Mucosa of rectum (tissue), 2 donors: ENCODE data around the gene TBC1D2.

Experiments
- H3K27ac ChIP-seq, 2 donors: one replicate each; pipeline ENCODE4 v1.7.0; 2013; ENCODE audit warnings: inconsistent platforms in 2 of 2, low read depth in 2 of 2, low read length in 2 of 2
- H3K27me3 ChIP-seq, 2 donors: one replicate each; pipeline ENCODE4 v1.7.0; 2013; ENCODE audit warnings: low read length in 2 of 2; ENCODE audit not compliant: control insufficient read depth in 2 of 2, insufficient read depth in 2 of 2
- H3K36me3 ChIP-seq, 2 donors: one replicate each; pipeline ENCODE4 v1.7.0; 2013; ENCODE audit warnings: low read length in 2 of 2; ENCODE audit not compliant: control insufficient read depth in 2 of 2, insufficient read depth in 2 of 2
- H3K4me1 ChIP-seq, 2 donors: one replicate each; pipeline ENCODE4 v1.7.0; 2013; ENCODE audit warnings: low read length in 2 of 2, mild to moderate bottlenecking in 1 of 2; ENCODE audit not compliant: control insufficient read depth in 2 of 2, insufficient read depth in 2 of 2
- H3K4me3 ChIP-seq, 2 donors: one replicate each; pipeline ENCODE4 v1.7.0; 2013; ENCODE audit warnings: low read length in 2 of 2
- H3K9ac ChIP-seq, 2 donors: one replicate each; pipeline ENCODE4 v1.7.0; 2013; ENCODE audit warnings: low read length in 2 of 2, low read depth in 1 of 2, mild to moderate bottlenecking in 1 of 2
- H3K9me3 ChIP-seq, 2 donors: one replicate each; pipeline ENCODE4 v1.7.0; 2013; ENCODE audit warnings: low read length in 2 of 2; ENCODE audit not compliant: control insufficient read depth in 2 of 2
- donor health status: healthy.
- donor health status: Normal muscosa, but diverticular disease.

The TBC1D2 gene

DNA sequence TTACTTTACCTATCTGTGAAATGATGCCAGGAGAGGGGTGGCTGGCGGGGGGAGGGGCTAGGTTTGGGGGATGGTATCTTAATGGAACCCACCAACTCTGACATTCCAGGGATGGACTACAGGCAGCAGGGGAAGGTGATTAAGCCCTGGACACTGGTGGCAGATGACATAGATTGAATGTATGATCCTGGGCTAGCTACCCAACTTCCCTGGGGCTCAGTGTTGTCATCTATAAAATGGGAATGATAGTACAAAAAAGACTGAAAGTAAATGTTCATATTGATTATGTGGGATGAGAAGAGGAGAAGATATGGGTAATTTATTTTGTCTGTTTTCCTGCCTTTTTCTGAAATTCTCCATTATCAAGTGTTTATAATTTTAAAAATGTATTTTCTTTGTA is 69.2 kb downstream of the TBC1D2 start:
- Histone ChIP-seq H3K9me3 (no peaks in the 10 kb centered on the region), H3K9ac (no peak overlapping the region), H3K36me3 (no peaks in the 10 kb centered on the region), H3K4me3 (no peak overlapping the region), H3K4me1 (peaks cover 5 to 17% of the 10 kb centered on the region in 2 donors), H3K27ac (no peak overlapping the region), H3K27me3 (no peaks in the 10 kb centered on the region)

DNA sequence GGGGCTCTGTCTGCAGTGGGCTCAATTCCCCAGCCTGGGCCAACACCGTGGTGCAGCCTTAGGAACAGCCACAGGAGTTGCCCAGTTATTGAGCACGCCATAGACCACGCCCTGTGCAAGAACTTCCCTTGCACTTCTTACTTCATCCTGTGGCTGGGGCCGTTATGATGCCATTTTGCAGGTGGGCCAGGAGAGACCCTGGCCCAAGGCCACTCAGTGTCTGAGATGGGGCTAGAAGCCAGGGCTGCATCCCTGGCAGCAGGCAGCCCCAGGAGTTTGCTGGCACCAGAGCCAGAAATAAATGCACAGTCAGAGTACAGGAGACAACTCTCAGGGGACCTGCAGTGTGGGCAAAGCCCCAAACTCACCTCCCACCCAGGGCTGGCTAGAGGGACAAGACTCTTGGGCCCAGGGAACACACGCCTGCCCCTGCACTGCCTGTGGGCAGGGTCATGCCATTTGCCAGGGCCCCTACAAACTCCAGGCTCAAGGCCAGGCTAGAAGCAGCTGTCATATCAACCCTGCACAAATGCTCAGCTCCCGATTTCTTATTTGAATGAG is 69.8 kb downstream of the TBC1D2 start:
- Histone ChIP-seq H3K27ac (no peak overlapping the region), H3K36me3 (no peaks in the 10 kb centered on the region), H3K9me3 (no peaks in the 10 kb centered on the region), H3K27me3 (no peaks in the 10 kb centered on the region), H3K9ac (no peak overlapping the region), H3K4me1 (peaks cover 3 to 13% of the 10 kb centered on the region in 2 donors), H3K4me3 (no peak overlapping the region)

DNA sequence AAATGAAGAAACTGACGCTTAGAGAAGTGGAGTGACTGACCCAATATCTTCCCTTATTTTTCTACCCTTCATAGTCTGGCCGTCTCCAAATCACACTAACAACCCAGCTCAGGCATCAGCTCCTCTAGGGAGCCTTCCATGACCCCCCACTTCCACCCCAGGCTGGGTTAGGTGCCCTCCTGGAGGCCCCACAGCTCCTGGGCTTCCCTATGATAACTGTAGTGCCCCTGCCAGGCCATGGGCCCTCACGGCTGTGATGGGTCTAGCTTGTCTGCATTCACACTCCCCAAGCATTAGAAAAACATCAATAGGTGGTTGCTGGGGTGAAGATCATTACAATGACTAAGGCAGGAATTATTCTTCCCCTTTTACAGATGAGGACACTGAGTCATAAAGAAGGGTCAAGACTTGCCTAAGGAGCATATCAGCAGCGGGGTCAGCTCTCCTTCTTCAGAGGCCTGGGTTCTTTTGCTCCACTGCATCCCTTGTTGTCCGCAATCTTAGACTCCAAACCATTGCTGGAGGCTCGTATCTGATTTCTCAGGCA is 70.4 kb downstream of the TBC1D2 start:
- Histone ChIP-seq H3K27ac (no peak overlapping the region), H3K4me3 (no peak overlapping the region)

DNA sequence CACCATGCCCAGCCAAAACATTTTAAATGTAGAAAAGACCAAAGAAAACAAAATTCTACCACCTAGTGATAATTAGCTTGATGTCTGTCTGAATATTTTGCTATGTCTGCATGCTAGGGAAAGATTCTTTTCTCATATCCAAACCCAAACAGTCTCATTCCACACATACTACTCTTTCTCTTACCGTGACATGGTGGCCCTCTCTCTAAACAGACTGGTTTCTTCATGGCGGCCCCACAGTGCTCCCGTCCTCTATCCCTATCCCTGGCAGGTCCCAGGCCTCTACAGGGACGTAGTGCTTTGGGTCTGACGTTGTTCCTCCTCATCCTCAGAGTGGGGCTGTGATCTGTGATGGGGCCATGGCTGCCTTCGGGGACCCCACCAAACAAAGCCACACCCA is 71.1 kb downstream of the TBC1D2 start:
- Histone ChIP-seq H3K4me3 (no peak overlapping the region), H3K9me3 (no peaks in the 10 kb centered on the region), H3K4me1 (peaks cover 4 to 7% of the 10 kb centered on the region in 2 donors), H3K27me3 (no peaks in the 10 kb centered on the region), H3K9ac (no peak overlapping the region), H3K27ac (no peak overlapping the region), H3K36me3 (no peaks in the 10 kb centered on the region)

More for the DNA sequence above, 70.4 kb downstream of the TBC1D2 start:
- H3K27me3 ChIP-seq = no peaks in the 10 kb centered on the region
- H3K9me3 ChIP-seq = no peaks in the 10 kb centered on the region
- H3K36me3 ChIP-seq = no peaks in the 10 kb centered on the region
- no peak overlapping the region for H3K9ac ChIP-seq
- peaks cover 5 to 7% of the 10 kb centered on the region in 2 donors for H3K4me1 ChIP-seq

DNA sequence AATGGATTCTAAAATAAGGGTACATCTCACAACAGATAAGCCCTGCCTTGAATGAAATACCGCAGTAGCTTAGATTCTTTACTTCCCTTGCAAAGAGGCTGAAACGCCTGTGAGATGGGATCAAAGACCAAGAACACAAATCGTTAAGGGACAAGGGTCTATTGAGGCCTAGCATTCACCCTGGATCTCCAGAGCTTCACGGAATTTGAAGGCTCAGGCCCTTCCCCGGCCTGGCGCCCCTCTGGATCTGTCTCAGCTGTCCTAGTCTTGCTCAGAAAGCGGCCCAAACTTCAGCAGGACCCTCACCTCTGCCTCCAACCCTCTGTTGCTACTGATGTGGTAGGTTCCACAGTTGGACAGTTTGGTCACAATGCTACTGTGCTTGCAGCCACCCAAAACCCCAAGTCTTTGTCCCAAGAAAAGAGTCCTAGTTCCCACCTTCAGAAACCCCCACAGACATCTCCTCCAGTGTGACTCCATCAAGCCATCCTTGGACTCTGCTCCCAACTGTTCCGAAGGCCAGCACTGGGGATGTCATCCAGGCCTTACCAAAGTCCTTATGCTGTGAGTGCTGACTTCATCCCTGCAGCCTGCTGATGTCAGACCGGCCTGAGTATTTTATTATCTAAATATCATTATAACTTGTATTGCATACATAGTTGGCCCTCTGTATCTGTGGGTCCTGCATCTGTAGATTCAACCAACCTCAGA is 72.4 kb downstream of the TBC1D2 start:
- peaks cover 3 to 4% of the 10 kb centered on the region in 2 donors for H3K4me1 ChIP-seq
- H3K36me3 ChIP-seq = no peaks in the 10 kb centered on the region
- H3K27ac ChIP-seq = no peak overlapping the region
- H3K4me3 ChIP-seq = no peak overlapping the region
- no peaks in the 10 kb centered on the region for H3K9me3 ChIP-seq
- H3K27me3 ChIP-seq = no peaks in the 10 kb centered on the region
- no peak overlapping the region for H3K9ac ChIP-seq

DNA sequence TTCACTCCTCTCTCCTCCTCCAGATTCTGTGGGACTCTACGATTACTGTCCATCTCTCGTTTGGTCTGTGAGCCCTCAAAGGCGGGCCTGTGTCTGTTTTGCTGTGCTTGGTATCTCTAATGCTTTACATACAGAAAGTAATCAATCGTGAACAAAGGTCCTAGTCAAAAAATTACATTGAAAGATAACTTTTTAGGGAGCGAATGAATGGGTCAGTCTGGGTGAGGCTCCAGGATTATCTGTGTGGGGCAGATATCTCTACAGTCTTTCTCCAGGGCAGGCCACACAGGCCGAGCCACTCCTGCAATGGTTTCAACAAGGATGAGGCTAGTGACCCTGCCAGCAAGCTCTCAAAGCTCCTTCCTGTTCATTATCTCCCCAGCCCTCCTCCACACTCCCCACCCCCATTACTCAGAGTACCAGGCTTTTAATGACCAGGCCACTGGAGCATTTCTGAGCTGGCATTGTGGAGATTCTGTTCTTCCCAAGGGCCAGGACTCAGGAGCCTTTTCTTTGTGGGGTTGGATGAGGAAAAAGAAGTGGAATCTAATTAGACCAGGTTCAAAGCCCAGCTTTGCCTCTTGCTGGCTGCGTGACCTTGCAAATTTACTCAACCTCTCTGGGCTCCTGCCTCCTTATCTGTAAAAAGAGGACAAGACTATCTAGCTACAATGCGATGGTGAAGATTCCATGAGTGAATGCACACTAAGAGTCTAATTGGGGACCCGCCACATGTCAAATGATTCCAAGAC is 73.2 kb downstream of the TBC1D2 start:
- H3K27me3 ChIP-seq = no peaks in the 10 kb centered on the region
- no peak overlapping the region for H3K4me3 ChIP-seq
- peaks cover 5% of the 10 kb centered on the region in 2 donors for H3K4me1 ChIP-seq
- H3K9ac ChIP-seq = no peak overlapping the region
- H3K9me3 ChIP-seq = no peaks in the 10 kb centered on the region
- no peaks in the 10 kb centered on the region for H3K36me3 ChIP-seq
- no peak overlapping the region for H3K27ac ChIP-seq

DNA sequence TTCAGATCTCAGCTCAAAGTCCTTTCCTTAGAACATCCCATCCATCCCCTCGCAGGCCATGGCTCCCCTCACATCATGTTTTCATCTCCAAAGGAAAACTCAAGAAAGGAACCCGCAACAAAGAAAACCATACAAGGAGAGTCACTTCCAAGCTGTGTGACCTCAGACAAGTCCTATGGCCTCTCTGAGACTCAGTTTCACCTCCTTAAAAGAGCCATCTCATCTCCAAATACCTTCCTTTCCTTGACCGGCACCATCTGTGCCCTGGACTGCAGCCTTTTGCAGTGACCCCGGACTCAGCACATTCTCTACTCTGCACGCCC is 73.7 kb downstream of the TBC1D2 start:
- no peaks in the 10 kb centered on the region for H3K27me3 ChIP-seq
- no peaks in the 10 kb centered on the region for H3K9me3 ChIP-seq
- H3K27ac ChIP-seq = no peak overlapping the region
- no peaks in the 10 kb centered on the region for H3K36me3 ChIP-seq
- H3K4me1 ChIP-seq = peaks cover 8% of the 10 kb centered on the region in 2 donors
- no peak overlapping the region for H3K4me3 ChIP-seq
- H3K9ac ChIP-seq = no peak overlapping the region

DNA sequence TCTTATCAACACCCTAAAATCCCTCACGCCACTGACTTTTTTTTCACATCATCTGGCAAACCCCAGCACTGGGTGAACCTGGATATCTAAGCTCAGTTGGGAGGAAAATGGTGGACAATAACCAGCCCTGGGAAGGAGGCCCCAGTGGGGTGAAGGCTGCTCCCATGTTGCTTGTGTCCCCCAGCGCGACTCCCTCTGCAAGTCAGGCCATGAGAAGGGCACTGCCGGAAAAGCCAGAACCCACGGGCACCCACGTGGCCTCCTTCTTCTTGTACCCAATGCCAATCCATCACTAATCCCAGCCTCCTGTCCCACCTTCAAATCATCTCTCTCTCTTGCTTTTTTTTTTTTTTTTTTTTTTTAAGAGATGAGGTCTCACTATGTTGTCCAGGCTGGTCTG is 74.5 kb downstream of the TBC1D2 start:
- H3K27me3 ChIP-seq = no peaks in the 10 kb centered on the region
- H3K27ac ChIP-seq = no peak overlapping the region
- H3K9ac ChIP-seq = no peak overlapping the region
- H3K36me3 ChIP-seq = no peaks in the 10 kb centered on the region
- H3K9me3 ChIP-seq = no peaks in the 10 kb centered on the region
- H3K4me3 ChIP-seq = no peak overlapping the region
- peaks cover 8 to 15% of the 10 kb centered on the region in 2 donors for H3K4me1 ChIP-seq

DNA sequence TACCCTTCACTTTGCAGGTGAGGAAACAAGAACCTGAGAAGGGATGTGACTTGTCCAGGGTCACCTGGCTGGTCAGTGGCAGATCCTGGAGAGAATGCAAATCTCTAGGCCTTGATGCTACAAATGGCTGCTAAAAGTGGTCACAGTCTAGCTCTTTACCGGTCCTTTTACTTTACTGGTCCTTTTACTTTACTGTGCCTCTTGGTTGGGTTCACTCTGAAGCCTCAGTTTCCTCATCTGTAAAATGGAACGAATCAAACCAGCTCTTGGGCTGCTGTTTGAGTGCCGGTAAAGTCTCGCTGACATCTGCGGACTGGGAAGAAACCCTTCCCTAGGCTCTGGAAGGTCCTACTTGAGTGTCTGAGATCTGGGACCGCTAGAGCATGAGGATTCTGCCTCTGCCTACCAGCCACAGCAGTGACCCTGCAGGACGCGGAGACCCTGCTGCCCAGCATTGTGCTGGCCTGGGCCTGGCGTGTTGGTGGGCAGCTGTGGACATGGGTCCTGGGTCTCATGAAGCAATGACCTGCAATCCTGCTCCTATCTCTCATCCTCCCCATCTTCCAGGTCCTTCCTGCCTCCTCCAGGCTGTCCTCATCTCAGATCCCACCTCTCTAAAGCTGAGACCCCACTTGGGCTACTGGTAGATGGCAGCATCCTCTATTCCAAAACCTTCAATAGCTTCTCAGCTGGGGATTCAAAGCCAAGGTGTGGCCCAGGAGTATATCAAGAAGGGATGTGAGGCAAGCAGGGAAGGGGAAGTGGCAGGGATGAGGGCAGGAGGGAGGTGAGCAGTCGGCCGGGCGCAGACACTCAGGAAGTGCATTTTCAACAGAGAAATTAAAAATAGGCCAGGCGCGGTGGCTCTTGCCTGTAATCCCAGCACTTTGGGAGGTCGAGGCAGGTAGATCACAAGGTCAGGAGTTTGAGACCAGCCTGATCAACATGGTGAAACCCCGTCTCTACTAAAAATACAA is 76.3 kb downstream of the TBC1D2 start:
- Histone ChIP-seq H3K36me3 (no peaks in the 10 kb centered on the region), H3K27me3 (no peaks in the 10 kb centered on the region), H3K4me3 (no peak overlapping the region), H3K9me3 (no peaks in the 10 kb centered on the region), H3K9ac (no peak overlapping the region), H3K4me1 (peaks cover 8 to 15% of the 10 kb centered on the region in 2 donors), H3K27ac (no peak overlapping the region)
